Epithelial cell of proximal tubule (primary cell): ENCODE results near the gene IQUB. TPM values are rescaled to one million over a fixed set of nuclear protein-coding genes. Genes with fewer than 3 reads are reported as not detected.

Experiments used
- DNase-seq: peaks from one replicate; pipeline ENCODE4 v3.0.0-alpha.2; 2011; ENCODE audit warnings: low read depth
- H3K4me3 ChIP-seq: 2 replicates; pipeline ENCODE4 v1.5.1; 2011; ENCODE audit warnings: low read depth, mild to moderate bottlenecking, low read length
- CTCF ChIP-seq: conservative IDR thresholded peaks from 2 replicates; pipeline ENCODE4 v1.5.1; 2012; ENCODE audit warnings: low read depth, mild to moderate bottlenecking, low read length
- total RNA-seq: library from RNA; depleted of rRNA; stranded (reverse); fragments of >200 nt; gene quantifications from 2 replicates; pipeline ENCODE4 v1.2.3, GENCODE V29; 2015

IQUB gene
- total RNA-seq, 1 donor from 2014 or later, result under 0.01 TPM

- H3K4me3 ChIP-seq, result no peak overlapping the region
- no peak for TF ChIP-seq CTCF
- no peak for DNase-seq
These were observed 32.2 kb downstream of the IQUB start for GRCh38 chr7:123502201-123502600.

GRCh38 chr7:123500878-123501489 is 33.4 kb downstream of the IQUB start:
- no peak for DNase-seq
- H3K4me3 ChIP-seq, result no peak overlapping the region
- TF ChIP-seq CTCF, result no peak

- DNase-seq, result no peak
- TF ChIP-seq CTCF, result no peak
- H3K4me3 ChIP-seq, result no peak overlapping the region
These were observed 35.0 kb downstream of the IQUB start for GRCh38 chr7:123499211-123499970.

- TF ChIP-seq CTCF, result no peak
- DNase-seq, result no peak
- no peak overlapping the region for H3K4me3 ChIP-seq
These were observed 35.8 kb downstream of the IQUB start for GRCh38 chr7:123498601-123499000.

GRCh38 chr7:123498031-123498430 is 36.4 kb downstream of the IQUB start:
- H3K4me3 ChIP-seq, result no peak overlapping the region
- no peak for DNase-seq
- TF ChIP-seq CTCF, result no peak

GRCh38 chr7:123494193-123494796 is 40.1 kb downstream of the IQUB start:
- H3K4me3 ChIP-seq, result no peak overlapping the region
- TF ChIP-seq CTCF, result peak; percentile 72
- DNase-seq, result no peak
